IMR-90 (cell line): ENCODE results near the gene CELA3B. TPM values are rescaled to one million over a fixed set of nuclear protein-coding genes. Genes with fewer than 3 reads are reported as not detected.

Experiments
- ATAC-seq: fragments of 200-7000 bp; cut with Tn5 transposase; 2 replicates; pipeline ENCODE4 v1.9.1; 2020; ENCODE audit warnings: low read depth, mild to moderate bottlenecking, moderate library complexity
- BruUV-seq: library from RNA; stranded (reverse); fragments of 400-500 nt; replicated peaks from 2 replicates; lab custom pipeline; 2021; lab: Mats Ljungman, UMichigan
- CTCF ChIA-PET: fragments of 300-600 bp; formaldehyde crosslinking; extraction: SDS; loops from one replicate; lab custom pipeline; 2021; ENCODE audit warnings: antibody characterized with exemption; lab: Yijun Ruan, JAX
- POLR2A ChIA-PET: fragments of 300-600 bp; sonication (Branson Sonifier 250); formaldehyde crosslinking; loops from one replicate; lab custom pipeline; 2022; ENCODE audit warnings: antibody characterized with exemption; ENCODE audit not compliant: unreplicated experiment; lab: Charles Lee
- DNase-seq: peaks from one replicate; pipeline ENCODE4 v3.0.0; 2013
- H2AFZ ChIP-seq: replicated peaks from 2 replicates; pipeline ENCODE3; 2013; ENCODE audit warnings: low read length, mild to moderate bottlenecking; ENCODE audit not compliant: poor library complexity
- H2AK5ac ChIP-seq: 2 replicates; pipeline ENCODE4 v1.6.1; 2013; ENCODE audit warnings: low read depth, low read length, inconsistent platforms
- H2AK9ac ChIP-seq: replicated peaks from 2 replicates; pipeline ENCODE3; 2013; ENCODE audit warnings: mild to moderate bottlenecking, low read depth, low read length, moderate library complexity; ENCODE audit not compliant: poor library complexity
- H2BK120ac ChIP-seq: 2 replicates; pipeline ENCODE4 v1.6.1; 2013; ENCODE audit warnings: low read depth, low read length, inconsistent platforms
- H2BK15ac ChIP-seq: 3 replicates; pipeline ENCODE4 v1.6.1; 2013; ENCODE audit warnings: low read depth, low read length, inconsistent platforms
- H2BK20ac ChIP-seq: 2 replicates; pipeline ENCODE4 v1.6.1; 2013; ENCODE audit warnings: low read depth, mild to moderate bottlenecking, inconsistent platforms, low read length, moderate library complexity
- H2BK5ac ChIP-seq: 2 replicates; pipeline ENCODE4 v1.6.1; 2013; ENCODE audit warnings: mild to moderate bottlenecking, low read depth, low read length, inconsistent platforms; ENCODE audit not compliant: poor library complexity, severe bottlenecking
- H3K14ac ChIP-seq: replicated peaks from 2 replicates; pipeline ENCODE4 v1.6.1; 2013; ENCODE audit warnings: low read depth, low read length, inconsistent platforms
- H3K18ac ChIP-seq: 2 replicates; pipeline ENCODE4 v1.6.1; 2013; ENCODE audit warnings: low read depth, low read length, control low read depth
- H3K23ac ChIP-seq: 2 replicates; pipeline ENCODE4 v1.6.1; 2013; ENCODE audit warnings: low read depth, low read length, inconsistent platforms
- H3K27ac ChIP-seq: 2 replicates; pipeline ENCODE4 v1.5.1; 2013; ENCODE audit warnings: mild to moderate bottlenecking, control low read depth, low read length; ENCODE audit not compliant: insufficient read depth
- H3K27me3 ChIP-seq: 2 replicates; pipeline ENCODE4 v1.6.1; 2013; ENCODE audit warnings: low read length; ENCODE audit not compliant: control insufficient read depth, insufficient read depth
- H3K36me3 ChIP-seq: 2 replicates; pipeline ENCODE4 v1.6.1; 2013; ENCODE audit warnings: low read length, mixed read lengths; ENCODE audit not compliant: control insufficient read depth, insufficient read depth
- H3K4ac ChIP-seq: 2 replicates; pipeline ENCODE4 v1.6.1; 2013; ENCODE audit warnings: low read depth, low read length, inconsistent platforms
- H3K4me1 ChIP-seq: 2 replicates; pipeline ENCODE4 v1.6.1; 2013; ENCODE audit warnings: low read length, mixed read lengths; ENCODE audit not compliant: control insufficient read depth, insufficient read depth
- H3K4me2 ChIP-seq: 2 replicates; pipeline ENCODE4 v1.6.1; 2013; ENCODE audit warnings: low read depth, mild to moderate bottlenecking, control low read depth, low read length, moderate library complexity
- H3K4me3 ChIP-seq: 2 replicates; pipeline ENCODE4 v1.5.1; 2013; ENCODE audit warnings: low read depth, mild to moderate bottlenecking, control low read depth, low read length, moderate library complexity; ENCODE audit not compliant: insufficient read depth
- H3K56ac ChIP-seq: 2 replicates; pipeline ENCODE4 v1.6.1; 2013; ENCODE audit warnings: low read length, inconsistent platforms; ENCODE audit not compliant: insufficient read depth; ENCODE audit errors: extremely low read depth
- H3K79me1 ChIP-seq, 2 experiments: 2 replicates each; pipeline ENCODE4 v1.6.1; 2013; ENCODE audit warnings: low read length in 2 of 2, inconsistent platforms in 1 of 2, low read depth in 1 of 2
- H3K9ac ChIP-seq: 2 replicates; pipeline ENCODE4 v1.6.1; 2013; ENCODE audit warnings: low read depth, low read length, control low read depth
- H3K9me1 ChIP-seq: 2 replicates; pipeline ENCODE4 v1.6.1; 2013; ENCODE audit warnings: low read length, inconsistent platforms; ENCODE audit not compliant: insufficient read depth
- H3K9me3 ChIP-seq: 2 replicates; pipeline ENCODE4 v1.6.1; 2013; ENCODE audit warnings: low read length; ENCODE audit not compliant: control insufficient read depth, insufficient read depth
- H4K20me1 ChIP-seq: 2 replicates; pipeline ENCODE4 v1.6.1; 2013; ENCODE audit warnings: low read length, inconsistent platforms; ENCODE audit not compliant: insufficient read depth
- H4K5ac ChIP-seq: 2 replicates; pipeline ENCODE4 v1.6.1; 2013; ENCODE audit warnings: mild to moderate bottlenecking, low read depth, low read length, control low read depth
- H4K8ac ChIP-seq, 2 experiments: 2 replicates each; pipeline ENCODE4 v1.6.1; 2013; ENCODE audit warnings: low read depth in 2 of 2, low read length in 2 of 2, control low read depth in 1 of 2, inconsistent platforms in 1 of 2
- H4K91ac ChIP-seq: 2 replicates; pipeline ENCODE4 v1.6.1; 2013; ENCODE audit warnings: low read depth, low read length, inconsistent platforms; ENCODE audit not compliant: insufficient read depth
- CEBPB ChIP-seq: IDR thresholded peaks from 2 replicates; pipeline ENCODE4 v1.6.1; 2012; ENCODE audit warnings: low read depth, low read length, improper control_type of control experiment
- ELK1 ChIP-seq: fragments of 150-350 bp; IDR thresholded peaks from 2 replicates; pipeline ENCODE4 v1.6.1; 2016; ENCODE audit warnings: low read depth, mild to moderate bottlenecking, low read length, moderate library complexity, borderline replicate concordance
- FOS ChIP-seq: fragments of 150-350 bp; IDR thresholded peaks from 2 replicates; pipeline ENCODE4 v1.6.1; 2016; ENCODE audit warnings: low read depth, low read length
- MXI1 ChIP-seq: IDR thresholded peaks from 2 replicates; pipeline ENCODE4 v1.6.1; 2012; ENCODE audit warnings: low read depth, mild to moderate bottlenecking, low read length, moderate library complexity, borderline replicate concordance
- RCOR1 ChIP-seq: IDR thresholded peaks from 2 replicates; pipeline ENCODE4 v1.6.1; 2012; ENCODE audit warnings: mild to moderate bottlenecking, low read length, improper control_type of control experiment; ENCODE audit not compliant: insufficient replicate concordance
- SMC3 ChIP-seq: fragments of 150-350 bp; IDR thresholded peaks from 2 replicates; pipeline ENCODE4 v1.6.1; 2016; ENCODE audit warnings: low read depth, mild to moderate bottlenecking, antibody characterized with exemption, low read length, moderate library complexity
- WGBS, 2 experiments: methylation state at CpG; one replicate each; pipeline versions ENCODE4 v1.1.5 to v1.1.7; 2013; ENCODE audit warnings: missing lambda C conversion rate in 2 of 2; ENCODE audit not compliant: insufficient read length in 1 of 2; ENCODE audit errors: extremely low coverage in 2 of 2; 5-methylcytosine and 5-hydroxymethylcytosine counted together
- dilution Hi-C: fragments of 300-500 bp; cut with HindIII; formaldehyde crosslinking; loops from one replicate; pipeline ENCODE4 v1.14.3; 2018; ENCODE audit warnings: low sequenced_read_pairs; ENCODE audit not compliant: unreplicated experiment
- in situ Hi-C: fragments of 300-500 bp; cut with MboI; formaldehyde crosslinking; loops from 3 replicates; pipeline ENCODE4 v1.14.3; 2019; ENCODE audit warnings: low sequenced_read_pairs, inconsistent platforms, mixed read lengths
- intact Hi-C: fragments of 100-400 bp; cut with micrococcal nuclease; formaldehyde crosslinking; loops from 2 replicates; pipeline ENCODE4 v1.10.0; 2022
- polyA plus RNA-seq, 3 experiments: library from polyadenylated mRNA; depleted of rRNA; stranded (reverse); fragments of >200 nt; gene quantifications; 2 replicates each; pipeline ENCODE4 v1.2.3, GENCODE V29; 2012; ENCODE audit warnings: low replicate concordance in 1 of 3
- total RNA-seq: library from RNA; depleted of rRNA; stranded (reverse); fragments of >200 nt; gene quantifications from 2 replicates; pipeline ENCODE4 v1.2.3, GENCODE V29; 2012

The CELA3B gene
- total and polyA plus RNA-seq, 2 of the 4 experiments (the other 2 are of a cell fraction): not detected

- DNase-seq (no peak), ATAC-seq (no peak)
- Histone ChIP-seq H4K20me1 (no peaks in the 10 kb centered on the region), H2BK120ac (no peak overlapping the region), H3K56ac (no peak overlapping the region), H3K36me3 (no peaks in the 10 kb centered on the region), H3K4me2 (no peak overlapping the region), H3K27ac (no peak overlapping the region), H4K8ac (no peak overlapping the region), H4K91ac (no peak overlapping the region), H3K23ac (no peak overlapping the region; the same call in 1 of the 2 replicates), H4K5ac (no peak overlapping the region), H2AK9ac (no peak overlapping the region), H3K18ac (no peak overlapping the region), H3K4me3 (no peak overlapping the region), H3K79me1 (no peaks in the 10 kb centered on the region), H3K27me3 (no peaks in the 10 kb centered on the region), H3K9me3 (no peaks in the 10 kb centered on the region), H3K9ac (no peak overlapping the region), H2BK15ac (no peak overlapping the region), H3K14ac (no peak overlapping the region), H3K4ac (no peak overlapping the region), H2AFZ (no peak overlapping the region), H3K4me1 (peaks cover 8% of the 10 kb centered on the region), H2BK20ac (no peak overlapping the region), H2AK5ac (no peak overlapping the region), H2BK5ac (no peak overlapping the region), H3K9me1 (peaks cover 2% of the 10 kb centered on the region)
- CTCF ChIA-PET: no interaction called here
- intact Hi-C loops (loop anchor here (5.0 to 10.0 kb wide), 2 partner anchors 44 to 257 kb away; no protein-coding TSS in a partner anchor), in situ Hi-C loops (loop anchor here (25.0 kb wide), 1 partner anchor 249 kb away; no protein-coding TSS in a partner anchor), dilution Hi-C loops (no loop called here)
- no peak for TF ChIP-seq ELK1
- TF ChIP-seq SMC3: no peak
- TF ChIP-seq RCOR1: no peak
- no peak for TF ChIP-seq CEBPB
- no peak for TF ChIP-seq FOS
- TF ChIP-seq MXI1: no peak
- POLR2A ChIA-PET: no interaction called here
- no CpG with 5 or more reads among the region's 2 CpGs for WGBS, 2 experiments
- no TSS peak for BruUV-seq
Observed at GRCh38 chr1:21961337-21961736, 15.5 kb upstream of the CELA3B start.
